Bronchial epithelial cell (primary cell): ENCODE data around the gene INHBB. TPM values are rescaled to one million over a fixed set of nuclear protein-coding genes. Genes with fewer than 3 reads are reported as not detected.

Experiments
- DNase-seq: peaks from one replicate; pipeline ENCODE4 v3.0.0-alpha.2; 2010; ENCODE audit warnings: low read depth
- FAIRE-seq: peaks from 2 replicates; lab custom pipeline; 2011; peaks lifted over from hg19 to GRCh38; lab: Jason Lieb, UNC
- H3K27me3 ChIP-seq: 2 replicates; pipeline ENCODE4 v1.5.1; 2011; ENCODE audit warnings: low read length; ENCODE audit not compliant: control insufficient read depth, insufficient read depth
- H3K36me3 ChIP-seq: 2 replicates; pipeline ENCODE4 v1.5.1; 2011; ENCODE audit warnings: low read length; ENCODE audit not compliant: control insufficient read depth, insufficient read depth
- H3K4me3 ChIP-seq: 2 replicates; pipeline ENCODE4 v1.5.1; 2011; ENCODE audit warnings: mild to moderate bottlenecking, low read depth, low read length, control low read depth
- total RNA-seq: library from RNA; depleted of rRNA; stranded (reverse); fragments of >200 nt; gene quantifications from 2 replicates; pipeline ENCODE4 v1.2.1, GENCODE V29; 2014
- TF ChIP-seq, protein P1 (sequence below): IDR thresholded peaks from 2 replicates; pipeline ENCODE4 v1.5.1; 2011; ENCODE audit warnings: mild to moderate bottlenecking, moderate library complexity, low read length, control low read depth, inconsistent platforms; ENCODE audit not compliant: insufficient read depth, severe bottlenecking

Gene INHBB
- 0.53 and 2.3 TPM in 2 replicates for total RNA-seq

DNA sequence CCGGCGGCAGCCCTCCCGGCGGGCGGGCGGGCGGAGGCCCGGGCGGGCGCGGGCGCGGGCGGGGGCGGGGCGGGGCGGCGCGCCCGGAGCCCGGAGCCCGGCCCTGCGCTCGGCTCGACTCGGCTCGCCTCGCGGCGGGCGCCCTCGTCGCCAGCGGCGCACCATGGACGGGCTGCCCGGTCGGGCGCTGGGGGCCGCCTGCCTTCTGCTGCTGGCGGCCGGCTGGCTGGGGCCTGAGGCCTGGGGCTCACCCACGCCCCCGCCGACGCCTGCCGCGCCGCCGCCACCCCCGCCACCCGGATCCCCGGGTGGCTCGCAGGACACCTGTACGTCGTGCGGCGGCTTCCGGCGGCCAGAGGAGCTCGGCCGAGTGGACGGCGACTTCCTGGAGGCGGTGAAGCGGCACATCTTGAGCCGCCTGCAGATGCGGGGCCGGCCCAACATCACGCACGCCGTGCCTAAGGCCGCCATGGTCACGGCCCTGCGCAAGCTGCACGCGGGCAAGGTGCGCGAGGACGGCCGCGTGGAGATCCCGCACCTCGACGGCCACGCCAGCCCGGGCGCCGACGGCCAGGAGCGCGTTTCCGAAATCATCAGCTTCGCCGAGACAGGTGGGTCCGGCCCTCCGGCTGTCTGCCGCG, at the start of gene INHBB:
Gene INHBB, plus strand, starts transcription at position 111 of the 641 bp plus-strand sequence. Its CDS starts 53 bp downstream, at position 164.
- DNase-seq = no peak
- no peaks in the 10 kb centered on the region for H3K36me3 ChIP-seq
- TF ChIP-seq, protein P1, sequence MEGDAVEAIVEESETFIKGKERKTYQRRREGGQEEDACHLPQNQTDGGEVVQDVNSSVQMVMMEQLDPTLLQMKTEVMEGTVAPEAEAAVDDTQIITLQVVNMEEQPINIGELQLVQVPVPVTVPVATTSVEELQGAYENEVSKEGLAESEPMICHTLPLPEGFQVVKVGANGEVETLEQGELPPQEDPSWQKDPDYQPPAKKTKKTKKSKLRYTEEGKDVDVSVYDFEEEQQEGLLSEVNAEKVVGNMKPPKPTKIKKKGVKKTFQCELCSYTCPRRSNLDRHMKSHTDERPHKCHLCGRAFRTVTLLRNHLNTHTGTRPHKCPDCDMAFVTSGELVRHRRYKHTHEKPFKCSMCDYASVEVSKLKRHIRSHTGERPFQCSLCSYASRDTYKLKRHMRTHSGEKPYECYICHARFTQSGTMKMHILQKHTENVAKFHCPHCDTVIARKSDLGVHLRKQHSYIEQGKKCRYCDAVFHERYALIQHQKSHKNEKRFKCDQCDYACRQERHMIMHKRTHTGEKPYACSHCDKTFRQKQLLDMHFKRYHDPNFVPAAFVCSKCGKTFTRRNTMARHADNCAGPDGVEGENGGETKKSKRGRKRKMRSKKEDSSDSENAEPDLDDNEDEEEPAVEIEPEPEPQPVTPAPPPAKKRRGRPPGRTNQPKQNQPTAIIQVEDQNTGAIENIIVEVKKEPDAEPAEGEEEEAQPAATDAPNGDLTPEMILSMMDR = no peak
- H3K4me3 ChIP-seq = peak within 1 kb of the TSS; percentile 33
- FAIRE-seq = no peak
- peaks cover 25% of the 10 kb centered on the region for H3K27me3 ChIP-seq

DNA sequence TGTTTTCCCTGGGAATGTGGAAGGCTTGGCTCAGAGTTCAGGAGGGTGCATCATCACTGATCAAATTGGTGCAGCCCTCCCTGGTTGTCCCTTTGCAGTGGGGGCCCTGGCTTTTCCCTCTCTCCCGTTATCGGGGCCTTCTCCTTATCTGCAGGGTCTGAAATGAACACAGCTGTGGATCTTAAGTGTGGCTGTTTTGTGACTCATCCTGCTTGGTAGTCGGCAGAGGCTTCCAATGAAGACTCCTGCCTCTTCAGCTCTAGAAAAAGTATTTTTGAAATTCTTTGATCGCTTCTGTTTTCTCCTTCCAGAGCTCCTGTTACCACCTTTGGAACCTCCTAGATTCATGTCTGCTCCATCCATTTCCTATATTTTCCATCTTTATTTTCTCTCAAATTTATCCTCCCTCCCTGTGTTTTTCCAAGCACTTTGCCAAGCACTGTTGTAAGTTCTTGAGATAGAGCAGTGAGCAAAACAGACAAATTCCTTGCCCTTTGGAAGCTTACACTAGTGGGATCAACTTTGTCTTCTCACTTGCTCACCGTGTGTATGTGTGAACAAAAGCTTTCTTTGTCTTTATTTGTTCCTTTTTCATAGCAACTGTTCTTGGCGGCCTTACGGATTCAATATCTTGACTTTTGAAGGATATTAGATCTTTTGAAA, 47.6 kb upstream of the INHBB start:
- TF ChIP-seq, protein P1 = no peak
- Histone ChIP-seq H3K4me3 (no peak overlapping the region), H3K36me3 (peaks cover 11% of the 10 kb centered on the region), H3K27me3 (no peaks in the 10 kb centered on the region)
- FAIRE-seq (no peak), DNase-seq (no peak)

DNA sequence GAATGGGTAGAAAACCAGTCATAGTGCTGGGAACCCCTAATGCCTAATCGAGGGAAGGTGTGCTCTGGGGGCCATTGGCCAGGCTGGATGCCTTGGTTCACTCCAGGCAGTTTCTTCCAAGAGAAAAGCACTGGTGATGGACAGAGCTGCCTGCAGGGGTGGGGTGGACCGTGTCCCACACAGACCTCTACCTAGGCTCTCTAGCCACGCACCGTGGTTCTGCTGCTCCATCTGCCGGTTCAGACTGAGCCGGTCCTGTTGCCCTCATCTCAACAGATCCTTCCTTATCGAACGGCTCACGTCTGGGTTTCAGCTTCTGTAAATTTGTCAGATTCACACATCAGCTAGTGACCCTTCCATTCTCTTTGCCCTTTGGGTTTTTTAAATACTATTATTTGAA, 46.9 kb upstream of the INHBB start:
- no peaks in the 10 kb centered on the region for H3K27me3 ChIP-seq
- DNase-seq (no peak), FAIRE-seq (no peak)
- H3K36me3 ChIP-seq = peaks cover 6% of the 10 kb centered on the region
- TF ChIP-seq, protein P1 = no peak
- no peak overlapping the region for H3K4me3 ChIP-seq

DNA sequence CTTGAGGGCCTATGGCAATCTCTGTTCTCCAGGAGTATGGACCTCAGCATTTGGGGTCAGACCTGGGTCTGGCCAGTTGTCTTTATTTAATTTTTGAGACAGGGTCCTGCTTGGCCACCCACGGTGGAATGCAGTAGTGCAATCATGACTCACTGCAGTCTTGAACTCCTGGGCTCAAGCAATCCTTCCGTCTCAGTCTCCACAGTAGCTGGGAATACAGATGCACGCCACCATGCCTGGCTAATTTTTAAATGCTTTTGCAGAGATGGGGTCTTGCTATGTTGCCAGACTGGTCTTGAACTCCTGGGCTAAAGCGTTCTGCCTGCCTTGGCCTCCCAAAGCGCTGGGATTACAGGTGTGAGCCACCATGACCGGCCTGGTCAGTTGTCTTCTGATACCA, 46.4 kb upstream of the INHBB start:
- TF ChIP-seq, protein P1 = no peak
- H3K4me3 ChIP-seq = no peak overlapping the region
- DNase-seq (no peak), FAIRE-seq (no peak)
- peaks cover 5% of the 10 kb centered on the region for H3K36me3 ChIP-seq
- no peaks in the 10 kb centered on the region for H3K27me3 ChIP-seq

DNA sequence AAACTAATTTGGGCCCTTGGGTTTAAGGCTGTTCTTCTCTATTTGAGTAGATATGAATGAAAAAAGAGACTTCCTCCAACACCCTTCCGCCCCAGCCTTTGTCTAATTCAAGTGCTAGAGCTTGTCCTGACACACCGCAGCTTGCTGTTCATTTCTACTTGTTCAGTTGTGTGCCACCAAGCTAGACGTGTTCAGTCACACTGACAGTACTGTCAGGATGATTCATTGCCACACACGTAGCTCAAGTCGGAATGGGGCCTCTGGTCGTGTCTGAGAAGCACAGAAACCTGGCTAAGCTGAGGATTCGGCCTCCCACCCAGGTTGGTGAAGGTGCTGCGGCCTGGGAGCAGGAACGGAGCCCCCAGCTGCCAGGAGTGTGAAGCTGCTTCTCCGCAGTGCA, 45.6 kb upstream of the INHBB start:
- TF ChIP-seq, protein P1 = no peak
- Histone ChIP-seq H3K36me3 (peaks cover 5% of the 10 kb centered on the region), H3K27me3 (no peaks in the 10 kb centered on the region), H3K4me3 (no peak overlapping the region)
- peak; percentile 52 for DNase-seq
- no peak for FAIRE-seq
